Measurements from ENCODE around the gene HBD.
"Not testable (repeated sequence)": the region's sequence is repeated elsewhere in the genome, so short reads cannot be mapped to it uniquely, and the experiment has no call there.

HBD gene

DNA sequence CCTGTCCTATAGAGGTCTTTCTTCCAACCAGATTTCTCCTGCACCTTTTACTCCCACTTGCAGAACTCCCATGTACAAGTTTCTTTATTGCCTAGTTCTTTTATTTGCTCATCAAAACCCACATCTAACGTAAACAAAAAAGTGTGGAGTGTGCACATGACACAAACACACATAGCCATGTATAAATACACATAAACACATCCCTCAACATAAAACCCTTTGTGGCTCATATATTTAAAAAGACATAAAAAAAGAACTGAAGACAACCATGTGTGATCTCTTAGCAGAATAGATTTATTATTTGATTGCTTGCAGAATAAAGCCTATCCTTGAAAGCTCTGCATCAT lies 18.6 kb upstream of the HBD start:
- DNase-seq (ENCODE audit: low read depth): no peak

DNA sequence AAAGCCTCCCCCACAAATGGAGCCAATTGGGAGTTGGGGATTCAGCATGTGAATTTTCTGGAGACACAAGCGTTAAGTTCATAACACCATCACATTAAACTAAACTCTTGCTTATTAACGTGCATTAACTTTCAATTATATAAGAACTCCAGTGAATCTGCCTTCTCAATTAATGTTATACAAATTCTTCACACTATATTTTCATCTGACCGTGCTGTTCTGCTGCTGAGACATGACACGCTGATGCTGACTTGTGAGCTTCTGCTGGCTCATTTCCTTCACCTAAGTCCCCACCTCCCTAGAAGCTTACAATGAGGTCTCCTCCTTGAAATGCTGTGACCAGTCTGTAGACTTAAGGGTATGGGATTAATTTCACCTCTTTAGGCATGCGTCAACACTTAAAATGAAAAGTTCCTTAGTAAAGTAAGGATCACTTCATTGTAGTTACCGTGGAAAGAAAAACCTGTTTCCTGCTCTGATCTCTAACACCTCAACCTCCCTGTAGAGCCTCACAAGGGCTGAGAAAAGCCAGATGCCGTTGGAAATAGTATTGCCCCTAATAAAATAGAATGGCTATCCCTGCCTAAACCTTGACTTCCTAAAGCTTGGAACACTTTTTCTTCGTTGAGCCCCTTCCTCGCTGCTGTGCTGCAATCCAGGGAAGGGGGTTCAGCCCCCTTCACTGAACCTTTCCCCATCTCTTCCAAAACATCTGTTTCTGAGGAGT lies 18.1 kb upstream of the HBD start:
- no peak for DNase-seq (ENCODE audit: low read depth)

DNA sequence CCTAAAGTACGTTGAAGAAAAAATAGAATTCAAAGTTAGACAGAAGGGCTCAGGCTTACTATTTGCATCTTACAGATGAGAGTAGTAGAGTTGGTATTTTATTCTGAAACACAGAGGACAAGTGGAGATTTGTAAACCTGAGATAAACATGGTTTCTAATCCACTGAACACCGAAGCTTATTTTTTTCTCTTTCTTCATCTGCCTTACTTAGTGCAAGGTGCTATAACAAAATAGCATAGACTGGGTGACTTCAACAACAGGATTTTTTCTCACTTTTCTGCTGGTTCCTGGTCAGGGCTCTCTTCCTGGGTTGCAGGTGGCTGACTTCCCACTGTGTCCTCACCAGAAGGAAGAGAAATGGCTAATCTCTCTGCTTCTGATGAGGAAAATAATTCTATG lies 17.5 kb upstream of the HBD start:
- DNase-seq (ENCODE audit: low read depth): no peak

DNA sequence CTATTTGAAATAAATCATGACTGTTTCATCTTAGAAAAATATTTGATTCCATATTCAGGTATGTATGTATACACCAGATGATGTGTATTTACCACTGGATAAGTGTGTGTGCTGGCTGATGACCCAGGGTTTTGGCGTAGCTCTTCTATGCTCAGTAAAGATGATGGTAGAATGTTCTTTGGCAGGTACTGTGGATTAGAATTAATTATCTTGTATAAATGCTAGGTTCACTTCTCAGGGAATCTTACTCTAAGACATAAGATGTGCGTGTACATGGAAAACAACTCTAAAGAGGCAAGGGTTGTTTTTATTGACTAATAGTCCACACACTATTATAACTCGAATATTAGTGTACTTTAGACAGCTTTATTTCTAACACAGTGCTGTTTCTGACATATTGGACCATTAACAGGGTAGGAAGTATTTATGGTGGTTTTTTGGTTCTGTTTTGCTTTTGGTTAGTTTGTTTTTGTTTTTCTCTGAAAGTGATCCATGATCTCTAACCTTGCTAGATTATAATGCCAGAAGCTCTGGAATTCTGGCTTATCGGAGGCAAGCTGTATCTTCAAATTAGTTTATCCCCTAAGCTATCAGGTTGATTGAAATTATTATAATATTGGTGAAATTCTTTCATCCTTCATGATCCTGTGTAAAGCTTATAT lies 16.4 kb upstream of the HBD start:
- no peak for DNase-seq (ENCODE audit: low read depth)

DNA sequence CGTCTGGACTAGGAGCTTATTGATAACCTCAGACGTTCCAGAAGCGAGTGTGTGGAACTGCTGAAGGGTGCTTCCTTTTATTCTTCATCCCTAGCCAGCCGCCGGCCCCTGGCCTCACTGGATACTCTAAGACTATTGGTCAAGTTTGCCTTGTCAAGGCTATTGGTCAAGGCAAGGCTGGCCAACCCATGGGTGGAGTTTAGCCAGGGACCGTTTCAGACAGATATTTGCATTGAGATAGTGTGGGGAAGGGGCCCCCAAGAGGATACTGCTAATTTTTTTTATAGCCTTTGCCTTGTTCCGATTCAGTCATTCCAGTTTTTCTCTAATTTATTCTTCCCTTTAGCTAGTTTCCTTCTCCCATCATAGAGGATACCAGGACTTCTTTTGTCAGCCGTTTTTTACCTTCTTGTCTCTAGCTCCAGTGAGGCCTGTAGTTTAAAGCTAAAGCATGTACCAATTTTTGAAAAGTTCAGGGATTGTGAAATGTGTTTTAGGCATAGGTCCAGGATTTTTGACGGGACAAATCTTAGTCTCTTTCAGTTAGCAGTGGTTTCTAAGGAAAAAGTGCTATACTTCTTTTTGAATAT lies 15.6 kb upstream of the HBD start, which contains the start of gene HBG1:
TSS of gene HBG1 (minus strand) at position 51 of the 590 bp plus-strand sequence. CDS start 53 bp downstream, outside the sequence.
- not testable (repeated sequence) for DNase-seq (ENCODE audit: low read depth)

DNA sequence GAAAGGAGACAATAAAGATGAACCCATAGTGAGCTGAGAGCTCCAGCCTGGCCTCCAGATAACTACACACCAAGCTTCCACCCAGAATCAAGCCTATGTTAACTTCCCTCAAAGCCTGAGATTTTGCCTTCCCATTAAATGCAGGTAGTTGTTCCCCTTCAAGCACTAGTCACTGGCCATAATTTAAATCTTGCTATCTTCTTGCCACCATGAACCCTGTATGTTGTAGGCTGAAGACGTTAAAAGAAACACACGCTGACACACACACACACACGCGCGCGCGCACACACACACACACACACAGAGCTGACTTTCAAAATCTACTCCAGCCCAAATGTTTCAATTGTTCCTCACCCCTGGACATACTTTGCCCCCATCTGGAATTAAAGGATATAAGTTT lies 14.2 kb upstream of the HBD start:
- DNase-seq (ENCODE audit: low read depth): not testable (repeated sequence)

DNA sequence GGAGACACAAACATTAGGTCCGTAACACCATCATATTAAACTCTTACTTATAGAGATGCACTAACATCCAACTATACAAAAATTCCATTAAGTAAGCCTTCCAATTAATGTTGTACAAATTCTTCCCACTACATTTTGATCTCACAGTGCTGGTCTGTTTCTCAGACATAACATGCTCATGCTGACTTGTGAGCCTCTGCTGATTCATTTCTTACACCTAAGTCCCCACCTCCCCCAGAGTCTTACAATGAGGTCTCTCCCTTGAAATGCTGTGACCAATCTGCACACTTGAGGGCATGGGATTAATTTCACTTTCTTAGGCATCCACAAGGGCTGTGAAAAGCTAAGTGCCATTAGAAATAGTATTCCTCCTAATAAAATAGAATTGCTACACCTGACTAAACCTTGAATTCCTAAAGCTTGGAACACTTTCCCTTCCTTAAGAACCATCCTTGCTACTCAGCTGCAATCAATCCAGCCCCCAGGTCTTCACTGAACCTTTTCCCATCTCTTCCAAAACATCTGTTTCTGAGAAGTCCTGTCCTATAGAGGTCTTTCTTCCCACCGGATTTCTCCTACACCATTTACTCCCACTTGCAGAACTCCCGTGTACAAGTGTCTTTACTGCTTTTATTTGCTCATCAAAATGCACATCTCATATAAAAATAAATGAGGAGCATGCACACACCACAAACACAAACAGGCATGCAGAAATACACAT lies 13.3 kb upstream of the HBD start:
- DNase-seq (ENCODE audit: low read depth): no peak

DNA sequence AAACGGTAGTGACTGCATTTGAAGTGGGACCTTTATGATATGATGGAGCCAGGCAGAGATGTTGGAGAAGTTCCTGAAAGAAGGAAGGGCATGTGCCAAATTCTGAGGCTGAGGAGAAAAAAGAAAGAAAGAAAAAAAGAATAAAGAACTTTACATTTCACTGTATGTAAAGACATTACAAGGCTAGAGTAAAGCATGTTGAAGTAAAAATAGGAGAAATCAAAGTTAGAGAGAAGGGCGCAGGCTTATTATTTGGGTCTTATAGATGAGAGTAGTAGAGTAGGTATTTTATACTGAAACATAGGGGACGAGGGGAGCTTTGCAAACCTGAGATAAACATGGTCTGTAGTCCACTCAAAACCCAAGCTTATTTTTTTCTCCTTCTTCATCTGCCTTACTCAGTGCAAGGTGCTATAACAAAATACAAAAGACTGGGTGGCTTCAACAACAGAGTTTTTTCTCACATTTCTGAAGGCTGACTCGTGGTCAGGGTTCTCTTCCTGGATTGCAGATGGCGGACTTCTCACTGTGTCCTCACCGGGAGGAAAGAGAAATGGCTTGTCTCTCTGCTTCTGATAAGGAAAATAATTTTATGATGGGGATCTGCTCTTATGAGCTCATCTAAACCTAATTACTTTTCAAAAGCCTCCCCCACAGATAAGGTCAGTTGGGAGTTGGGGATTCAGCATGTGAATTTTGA lies 12.6 kb upstream of the HBD start:
- no peak for DNase-seq (ENCODE audit: low read depth)

DNA sequence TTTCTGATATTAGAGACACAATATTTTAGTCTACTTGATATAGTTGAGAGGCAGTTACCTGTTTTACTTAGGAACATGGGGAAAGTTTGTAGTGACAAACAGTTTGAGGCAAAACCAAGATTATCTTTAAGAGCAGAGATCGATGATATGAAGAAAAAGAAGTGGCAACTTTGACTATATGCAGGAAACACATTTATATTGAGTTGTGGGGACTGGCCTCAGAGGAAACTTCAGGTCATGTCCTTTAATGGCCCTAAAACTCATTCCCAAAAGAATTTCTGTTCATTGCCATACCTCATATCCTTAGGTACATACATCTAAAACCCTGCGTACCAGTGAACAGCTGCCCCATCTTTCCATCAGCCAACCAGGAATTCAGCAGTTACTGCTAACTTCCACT lies 10.9 kb upstream of the HBD start:
- DNase-seq (ENCODE audit: low read depth): no peak

DNA sequence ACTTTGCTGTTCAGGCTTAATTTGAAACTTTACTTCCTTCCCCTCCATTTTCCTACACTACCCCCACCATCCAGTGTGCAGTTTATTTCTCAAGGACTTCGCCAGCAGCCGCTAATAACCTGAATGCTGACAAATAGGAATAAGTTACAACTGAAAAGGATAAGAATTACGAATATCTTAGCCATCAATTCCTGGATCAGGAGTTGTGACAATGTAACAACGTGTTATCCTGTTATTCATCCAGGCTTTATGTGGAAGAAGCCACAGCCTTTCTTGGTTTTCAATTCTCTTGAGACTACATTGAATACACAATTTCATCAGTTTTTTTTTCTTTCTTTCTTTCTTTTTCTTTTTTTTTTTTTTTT lies 9.5 kb upstream of the HBD start:
- no peak for DNase-seq (ENCODE audit: low read depth)

DNA sequence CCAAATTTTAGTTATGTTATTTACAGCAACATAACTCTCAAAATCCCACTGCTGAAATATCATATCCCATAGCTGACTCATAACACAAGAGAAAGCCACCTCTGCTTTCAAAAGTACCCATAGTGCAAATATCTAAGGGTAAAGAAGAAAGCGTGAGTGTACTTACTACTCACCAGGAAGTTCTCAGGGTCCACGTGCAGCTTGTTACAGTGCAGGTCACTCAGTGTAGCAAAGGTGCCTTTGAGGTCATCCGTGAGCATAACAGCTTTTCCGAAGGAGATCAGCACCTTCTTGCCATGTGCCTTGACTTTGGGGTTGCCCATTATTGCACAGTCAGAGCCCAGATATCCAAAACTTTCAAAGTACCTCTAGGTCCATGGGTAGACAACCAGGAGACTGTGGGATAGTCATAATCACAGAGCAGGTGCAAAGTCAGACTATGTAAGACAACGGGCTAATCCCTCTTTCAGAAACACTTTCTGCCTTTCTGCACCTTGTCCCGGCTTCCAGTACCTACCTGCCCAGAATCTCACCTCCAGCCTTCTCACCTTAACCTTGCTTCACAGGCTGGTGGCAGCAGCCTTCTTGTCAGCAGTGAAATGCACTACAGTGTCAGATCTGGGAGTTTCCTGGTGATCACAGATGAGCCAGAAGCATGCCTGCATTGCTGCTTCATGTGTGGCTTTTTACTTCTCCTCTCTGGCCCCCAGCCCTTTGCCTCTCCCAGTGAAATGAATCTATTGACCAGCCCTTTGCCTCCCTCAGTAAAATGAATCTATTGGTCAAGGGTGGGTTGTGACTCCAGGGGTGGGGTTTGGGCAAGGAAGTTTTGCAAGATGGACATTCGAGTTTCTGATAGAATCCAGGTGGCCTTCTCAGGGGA lies 8.9 kb upstream of the HBD start:
- no peak for DNase-seq (ENCODE audit: low read depth)

DNA sequence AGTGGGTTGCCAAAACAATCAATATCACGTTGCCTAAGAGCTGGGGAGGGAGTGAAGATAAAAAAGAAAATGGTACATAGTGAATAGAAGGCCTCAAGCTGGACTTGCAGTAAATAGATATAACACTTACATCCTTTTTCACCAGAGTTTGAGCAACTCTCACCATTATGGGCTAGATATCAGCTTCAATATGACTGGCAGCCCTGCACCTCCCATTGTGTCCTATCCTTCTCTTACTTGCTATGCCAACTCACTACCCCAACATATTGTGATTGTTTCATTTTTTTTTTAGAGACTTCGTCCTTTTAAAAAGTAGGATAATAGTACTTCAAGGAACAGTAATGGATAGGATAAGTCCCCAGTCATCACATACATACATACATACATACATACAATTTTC lies 7.9 kb upstream of the HBD start:
- no peak for DNase-seq (ENCODE audit: low read depth)

DNA sequence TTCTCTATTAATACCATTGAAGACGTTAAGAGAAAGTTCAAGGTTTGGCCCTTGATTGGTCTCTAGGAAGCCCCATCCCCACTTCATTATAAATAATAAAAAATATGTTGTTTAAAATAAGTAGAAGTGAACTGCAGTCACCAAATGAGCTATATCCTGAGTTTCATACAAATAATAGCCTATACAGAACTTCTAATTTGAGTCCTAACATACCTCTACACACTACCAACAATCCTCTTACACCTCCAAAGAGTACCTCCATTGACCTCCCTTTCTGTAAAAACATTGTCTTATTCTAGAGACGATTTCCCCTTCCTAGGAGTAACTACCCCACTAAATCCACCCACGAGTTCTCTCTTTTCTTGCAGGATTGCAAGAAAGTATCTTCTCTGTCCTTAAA lies 7.2 kb upstream of the HBD start:
- DNase-seq (ENCODE audit: low read depth): no peak

DNA sequence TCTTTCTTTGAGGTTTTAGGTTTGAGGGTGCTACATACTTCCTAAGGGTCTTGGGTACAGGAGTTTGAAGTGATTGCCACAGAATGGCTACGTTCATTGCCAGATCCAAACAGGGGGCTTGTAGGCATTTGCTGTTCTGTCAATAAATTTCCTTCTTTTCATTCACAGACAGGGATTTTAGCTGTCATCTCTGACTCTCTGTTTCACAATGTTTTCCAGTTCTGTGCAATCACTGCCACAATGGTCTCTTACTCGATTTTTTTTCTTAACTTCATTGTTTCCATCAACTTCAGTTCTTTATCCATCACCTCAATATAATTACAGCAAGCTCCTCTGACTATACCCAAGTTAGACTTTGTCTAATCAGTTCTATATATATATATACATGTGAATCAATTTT lies 6.2 kb upstream of the HBD start:
- no peak for DNase-seq (ENCODE audit: low read depth)

DNA sequence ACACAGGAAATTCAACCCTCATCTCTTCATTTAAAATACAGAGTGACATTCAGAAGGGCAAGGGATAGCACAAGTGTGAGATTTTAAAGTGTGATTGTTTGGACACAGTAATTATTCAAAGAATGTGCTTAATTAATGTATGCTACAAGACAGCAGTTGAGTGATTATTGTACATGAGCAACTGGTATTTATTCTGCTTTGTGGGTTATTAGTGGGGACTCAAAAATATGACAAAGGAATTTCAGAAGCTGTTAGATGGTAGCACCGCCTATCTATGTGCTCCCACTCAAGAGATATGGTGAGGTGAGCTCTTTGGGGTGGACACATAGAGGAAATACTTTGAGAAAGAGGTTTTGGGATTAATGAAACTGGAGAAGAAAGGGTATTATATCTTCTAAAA lies 5.8 kb upstream of the HBD start:
- no peak for DNase-seq (ENCODE audit: low read depth)

DNA sequence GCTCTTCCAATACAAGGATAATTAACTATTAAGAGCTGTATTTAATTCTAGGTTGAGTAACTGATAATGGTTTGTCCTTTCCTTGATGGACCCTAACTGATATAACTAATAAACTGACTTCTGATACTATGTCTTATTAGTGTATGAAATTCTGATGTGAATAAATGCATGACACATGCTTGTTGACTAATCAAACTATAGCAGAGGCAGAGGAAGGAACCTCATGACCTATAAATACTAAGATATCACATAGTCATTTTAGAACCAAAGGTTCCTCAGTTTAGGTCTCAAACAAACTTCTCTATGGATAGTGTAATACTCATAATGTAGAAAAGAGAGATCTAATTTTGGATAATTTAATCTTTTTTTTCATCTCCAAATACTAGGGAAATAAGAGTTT lies 4.8 kb upstream of the HBD start:
- no peak for DNase-seq (ENCODE audit: low read depth)

DNA sequence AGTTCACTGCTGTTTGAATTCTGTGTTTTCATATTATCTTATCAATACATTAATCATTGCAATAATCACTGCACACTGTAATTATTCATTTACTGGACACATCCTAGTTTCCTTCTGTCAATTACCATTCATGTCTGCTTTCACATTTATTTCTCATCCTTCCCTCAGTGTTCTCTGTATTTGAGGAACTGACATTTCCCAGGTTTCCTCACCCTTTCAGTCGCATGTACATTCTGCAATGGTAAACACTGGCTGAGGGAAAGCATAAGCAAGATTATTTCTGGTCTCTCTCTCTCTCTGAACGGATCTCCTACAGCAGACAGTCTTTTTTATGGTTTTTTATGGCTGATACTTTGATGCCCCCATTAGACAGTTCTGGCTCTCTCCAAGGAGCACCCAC lies 4.2 kb upstream of the HBD start:
- no peak for DNase-seq (ENCODE audit: low read depth)

DNA sequence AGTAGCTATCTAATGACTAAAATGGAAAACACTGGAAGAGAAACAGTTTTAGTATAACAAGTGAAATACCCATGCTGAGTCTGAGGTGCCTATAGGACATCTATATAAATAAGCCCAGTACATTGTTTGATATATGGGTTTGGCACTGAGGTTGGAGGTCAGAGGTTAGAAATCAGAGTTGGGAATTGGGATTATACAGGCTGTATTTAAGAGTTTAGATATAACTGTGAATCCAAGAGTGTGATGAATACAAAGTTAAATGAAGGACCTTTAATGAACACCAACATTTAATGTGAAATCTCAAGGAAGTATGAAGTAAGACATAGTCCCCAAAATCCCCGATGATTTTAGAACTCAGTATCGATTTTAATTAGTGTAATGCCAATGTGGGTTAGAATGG lies 3.1 kb upstream of the HBD start:
- DNase-seq (ENCODE audit: low read depth): no peak

DNA sequence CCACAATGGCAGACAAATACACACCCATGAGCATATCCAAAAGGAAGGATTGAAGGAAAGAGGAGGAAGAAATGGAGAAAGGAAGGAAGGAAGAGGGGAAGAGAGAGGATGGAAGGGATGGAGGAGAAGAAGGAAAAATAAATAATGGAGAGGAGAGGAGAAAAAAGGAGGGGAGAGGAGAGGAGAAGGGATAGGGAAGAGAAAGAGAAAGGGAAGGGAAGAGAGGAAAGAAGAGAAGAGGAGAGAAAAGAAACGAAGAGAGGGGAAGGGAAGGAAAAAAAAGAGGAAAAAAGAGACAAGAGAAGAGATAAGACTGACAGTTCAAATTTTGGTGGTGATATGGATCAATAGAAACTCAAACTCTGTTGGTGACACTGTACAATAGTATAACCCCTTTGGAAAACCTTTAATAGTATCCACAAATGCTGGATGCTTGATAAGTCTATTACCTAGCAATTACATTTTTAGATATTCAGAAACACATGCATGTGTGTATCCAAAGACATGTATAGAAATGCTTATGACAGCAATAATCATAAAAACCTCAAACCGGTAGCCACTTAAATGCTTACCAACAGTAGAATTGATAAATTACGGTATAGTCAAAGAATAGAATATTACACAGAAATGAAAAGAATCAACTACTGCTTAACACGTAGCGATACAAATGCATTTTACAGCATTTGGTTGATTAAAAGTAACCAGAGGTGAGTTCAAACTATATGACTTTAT lies 1.2 kb upstream of the HBD start:
- no peak for DNase-seq (ENCODE audit: low read depth)

DNA sequence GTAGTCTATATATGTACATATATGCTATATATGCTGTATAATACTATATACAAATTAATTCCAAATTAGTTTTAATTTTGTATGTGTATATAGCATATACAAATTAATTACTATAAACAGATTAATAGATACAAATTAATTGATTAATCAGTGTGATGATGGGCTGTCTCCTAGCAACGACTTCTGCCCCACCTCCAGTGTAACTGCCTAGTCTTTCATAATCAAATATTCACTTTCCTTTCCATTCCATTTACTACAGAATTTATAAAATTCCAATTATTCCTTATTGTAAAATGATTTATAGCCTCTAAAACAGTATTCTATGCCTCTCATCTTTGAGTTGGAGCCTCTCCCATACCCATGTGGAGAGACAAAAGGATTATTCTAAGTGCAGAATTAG lies 976 bp downstream of the HBD start:
- no peak for DNase-seq (ENCODE audit: low read depth)

DNA sequence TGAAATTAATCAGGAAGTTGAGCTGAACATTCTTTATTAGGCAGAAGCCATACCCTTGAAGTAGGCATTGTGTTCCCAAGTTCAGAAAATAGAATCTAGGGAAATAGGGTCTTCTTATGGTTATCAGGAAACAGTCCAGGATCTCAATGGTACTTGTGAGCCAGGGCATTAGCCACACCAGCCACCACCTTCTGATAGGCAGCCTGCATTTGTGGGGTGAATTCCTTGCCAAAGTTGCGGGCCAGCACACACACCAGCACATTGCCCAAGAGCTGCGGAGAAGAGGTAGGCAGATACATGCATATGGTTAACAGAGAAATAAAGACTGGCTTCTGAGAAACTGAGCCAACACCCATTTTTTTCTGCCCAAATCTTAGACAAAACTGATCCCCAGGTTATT lies 1.5 kb downstream of the HBD start:
- DNase-seq (ENCODE audit: low read depth): no peak
